H9 (cell line): Measurements from ENCODE around the gene ANKRD39. TPM values are rescaled to one million over a fixed set of nuclear protein-coding genes. Genes with fewer than 3 reads are reported as not detected.

ENCODE experiments used
- DNase-seq: peaks from one replicate; pipeline ENCODE4 v3.0.0-alpha.2; 2017
- H2AFZ ChIP-seq: one replicate; pipeline ENCODE4 v1.6.1; 2013; ENCODE audit warnings: mild to moderate bottlenecking, low read length, control low read depth, moderate library complexity
- H2AK5ac ChIP-seq: 2 replicates; pipeline ENCODE4 v1.6.1; 2013; ENCODE audit warnings: low read length, control low read depth, mixed read lengths; ENCODE audit not compliant: insufficient read length
- H2BK120ac ChIP-seq: one replicate; pipeline ENCODE4 v1.6.1; 2013; ENCODE audit warnings: low read depth, mild to moderate bottlenecking, low read length, control low read depth, inconsistent platforms; ENCODE audit not compliant: poor library complexity, severe bottlenecking
- H2BK12ac ChIP-seq: 2 replicates; pipeline ENCODE4 v1.6.1; 2013; ENCODE audit warnings: low read length, control low read depth, mixed read lengths, low read depth; ENCODE audit not compliant: insufficient read length
- H2BK15ac ChIP-seq: 2 replicates; pipeline ENCODE4 v1.6.1; 2013; ENCODE audit warnings: low read depth, low read length, control low read depth
- H2BK20ac ChIP-seq: one replicate; pipeline ENCODE4 v1.6.1; 2013; ENCODE audit warnings: low read depth, mild to moderate bottlenecking, low read length, control low read depth, inconsistent platforms; ENCODE audit not compliant: poor library complexity, severe bottlenecking
- H2BK5ac ChIP-seq: 2 replicates; pipeline ENCODE4 v1.6.1; 2013; ENCODE audit warnings: low read length, control low read depth, mixed read lengths; ENCODE audit not compliant: insufficient read length
- H3K14ac ChIP-seq: 2 replicates; pipeline ENCODE4 v1.6.1; 2013; ENCODE audit warnings: low read length, control low read depth; ENCODE audit not compliant: insufficient read depth
- H3K18ac ChIP-seq: 2 replicates; pipeline ENCODE4 v1.6.1; 2013; ENCODE audit warnings: low read depth, mild to moderate bottlenecking, mixed read lengths, low read length, control low read depth; ENCODE audit not compliant: insufficient read length
- H3K23ac ChIP-seq: 2 replicates; pipeline ENCODE4 v1.6.1; 2013; ENCODE audit warnings: low read length, control low read depth, mixed read lengths, low read depth; ENCODE audit not compliant: insufficient read length
- H3K23me2 ChIP-seq: 2 replicates; pipeline ENCODE4 v1.6.1; 2013; ENCODE audit warnings: low read depth, mild to moderate bottlenecking, mixed read lengths, low read length, control low read depth; ENCODE audit not compliant: insufficient read length, poor library complexity, severe bottlenecking
- H3K27ac ChIP-seq: 2 replicates; pipeline ENCODE4 v1.5.1; 2013; ENCODE audit warnings: low read length, control low read depth, mixed read lengths, low read depth; ENCODE audit not compliant: insufficient read length
- H3K27me3 ChIP-seq: 2 replicates; pipeline ENCODE4 v1.6.1; 2013; ENCODE audit warnings: low read length, control low read depth, inconsistent platforms; ENCODE audit not compliant: insufficient read depth
- H3K4ac ChIP-seq: 2 replicates; pipeline ENCODE4 v1.6.1; 2013; ENCODE audit warnings: low read depth, mild to moderate bottlenecking, control low read depth, inconsistent platforms, low read length, moderate library complexity
- H3K4me1 ChIP-seq: 2 replicates; pipeline ENCODE4 v1.6.1; 2013; ENCODE audit warnings: low read length, control low read depth, inconsistent platforms; ENCODE audit not compliant: insufficient read depth
- H3K4me2 ChIP-seq: 2 replicates; pipeline ENCODE4 v1.6.1; 2013; ENCODE audit warnings: low read length, control low read depth, mixed read lengths; ENCODE audit not compliant: insufficient read length, insufficient read depth
- H3K56ac ChIP-seq: 2 replicates; pipeline ENCODE4 v1.6.1; 2013; ENCODE audit warnings: low read depth, mild to moderate bottlenecking, mixed read lengths, low read length, control low read depth; ENCODE audit not compliant: insufficient read length
- H3K79me1 ChIP-seq: 2 replicates; pipeline ENCODE4 v1.6.1; 2013; ENCODE audit warnings: low read depth, mild to moderate bottlenecking, moderate library complexity, low read length, control low read depth, inconsistent platforms; ENCODE audit not compliant: insufficient read depth, poor library complexity, severe bottlenecking
- H3K79me2 ChIP-seq: 2 replicates; pipeline ENCODE4 v1.6.1; 2013; ENCODE audit warnings: low read length, control low read depth, inconsistent platforms; ENCODE audit not compliant: insufficient read depth
- H3K9ac ChIP-seq: 2 replicates; pipeline ENCODE4 v1.6.1; 2013; ENCODE audit warnings: low read length, control low read depth, mixed read lengths; ENCODE audit not compliant: insufficient read length; ENCODE audit errors: extremely low read depth
- H3K9me3 ChIP-seq: one replicate; pipeline ENCODE4 v1.6.1; 2013; ENCODE audit warnings: low read depth, low read length, inconsistent platforms; ENCODE audit not compliant: control insufficient read depth
- H3T11ph ChIP-seq: one replicate; pipeline ENCODE4 v1.6.1; 2013; ENCODE audit warnings: mild to moderate bottlenecking, low read length, control low read depth, inconsistent platforms
- H4K20me1 ChIP-seq: one replicate; pipeline ENCODE4 v1.6.1; 2013; ENCODE audit not compliant: control insufficient read depth, insufficient read length, insufficient read depth
- H4K5ac ChIP-seq: 2 replicates; pipeline ENCODE4 v1.6.1; 2013; ENCODE audit warnings: low read depth, mild to moderate bottlenecking, mixed read lengths, low read length, control low read depth; ENCODE audit not compliant: insufficient read length
- H4K8ac ChIP-seq: replicated peaks from 2 replicates; pipeline ENCODE4 v1.6.1; 2013; ENCODE audit warnings: low read length, control low read depth, mixed read lengths, low read depth; ENCODE audit not compliant: insufficient read length
- H4K91ac ChIP-seq: 2 replicates; pipeline ENCODE4 v1.6.1; 2013; ENCODE audit warnings: low read depth, mild to moderate bottlenecking, moderate library complexity, mixed read lengths, low read length, control low read depth; ENCODE audit not compliant: insufficient read length
- H3K27ac Mint-ChIP-seq, 3 experiments: 2 replicates in 2 of 3; 3 replicates in 1 of 3; pipeline ENCODE4 v1.8.0; 2020 to 2021; ENCODE audit warnings: mixed read lengths in 3 of 3, mild to moderate bottlenecking in 1 of 3, moderate library complexity in 1 of 3
- H3K27me3 Mint-ChIP-seq: 2 replicates; pipeline ENCODE4 v1.8.0; 2021; ENCODE audit warnings: low read depth, mild to moderate bottlenecking, moderate library complexity, mixed read lengths
- H3K36me3 Mint-ChIP-seq, 3 experiments: 2 replicates in 2 of 3; 3 replicates in 1 of 3; pipeline ENCODE4 v1.8.0; 2020 to 2021; ENCODE audit warnings: low read depth in 3 of 3, mixed read lengths in 3 of 3; ENCODE audit not compliant: insufficient read depth in 1 of 3
- H3K4me1 Mint-ChIP-seq, 2 experiments: 2 replicates each; pipeline ENCODE4 v1.8.0; 2020; ENCODE audit warnings: mixed read lengths in 2 of 2
- H3K4me3 Mint-ChIP-seq, 2 experiments: 2 replicates in 1 of 2; 3 replicates in 1 of 2; pipeline ENCODE4 v1.8.0; 2020 to 2021; ENCODE audit warnings: mild to moderate bottlenecking in 2 of 2, mixed read lengths in 2 of 2, moderate library complexity in 1 of 2
- H3K9me3 Mint-ChIP-seq, 2 experiments: 2 replicates in 1 of 2; 3 replicates in 1 of 2; pipeline ENCODE4 v1.8.0; 2020; ENCODE audit warnings: mild to moderate bottlenecking in 2 of 2, mixed read lengths in 2 of 2, moderate library complexity in 1 of 2
- WGBS: extraction: QIAGEN DNeasy Blood & Tissue Kit; methylation state at CpG from one replicate; pipeline ENCODE4 v1.1.7; 2013; ENCODE audit warnings: missing lambda C conversion rate, low lambda C conversion rate, mixed read lengths; ENCODE audit not compliant: insufficient read length; ENCODE audit errors: extremely low coverage; 5-methylcytosine and 5-hydroxymethylcytosine counted together
- total RNA-seq: library from RNA; stranded (reverse); gene quantifications from 2 replicates; pipeline ENCODE4 v1.2.1, GENCODE V29; 2021
- TF ChIP-seq, protein P1 (sequence below): fragments of 200-600 bp; sonication (generic); conservative IDR thresholded peaks from 3 replicates; pipeline ENCODE4 v1.8.0; 2021; ENCODE audit warnings: antibody characterized with exemption, mild to moderate bottlenecking

Gene ANKRD39
- total RNA-seq, 1 experiment from 2014 or later = 13.0 TPM

DNA sequence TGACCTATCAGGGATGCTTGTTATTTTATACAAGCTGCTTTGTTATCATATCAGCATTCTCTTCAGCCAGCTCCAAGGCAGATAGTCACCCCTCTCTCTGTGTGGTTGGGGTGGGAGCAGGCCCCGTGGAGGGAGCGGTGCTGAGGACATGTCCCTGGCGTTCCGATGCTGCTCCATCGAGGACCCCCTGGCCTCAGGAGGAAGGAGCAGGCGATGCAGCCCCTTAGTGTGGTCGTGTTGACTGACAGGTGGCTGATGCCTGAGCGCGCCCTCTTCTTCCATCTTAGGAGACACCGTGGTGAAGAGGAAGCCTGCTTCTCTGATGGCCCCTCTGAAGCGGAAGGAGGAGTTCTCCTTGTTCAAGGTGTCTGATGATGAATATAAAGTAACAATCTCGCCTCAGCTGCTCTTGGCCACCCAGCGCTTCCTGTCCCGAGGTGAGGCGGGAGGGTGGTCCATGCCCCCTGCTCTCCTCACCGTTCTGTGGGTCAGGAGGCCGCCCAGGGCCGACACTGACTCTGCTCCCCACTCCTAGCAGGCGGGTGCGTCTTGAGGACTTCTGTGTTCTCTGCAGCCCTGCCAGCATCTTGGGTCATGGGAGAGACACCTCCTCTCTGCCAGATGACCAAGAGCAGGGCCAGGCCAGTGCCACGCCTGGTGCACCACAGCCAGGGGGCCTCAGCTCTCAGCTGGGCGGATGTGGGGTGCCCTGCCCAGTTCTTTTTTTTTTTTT lies 31.1 kb downstream of the ANKRD39 start:
- Histone ChIP-seq H3K27me3 (no peaks in the 10 kb centered on the region), H3T11ph (no peak overlapping the region), H3K23ac (no peak overlapping the region), H3K27ac (no peak overlapping the region), H2BK12ac (no peak overlapping the region), H2BK120ac (no peak overlapping the region), H4K5ac (no peak overlapping the region), H3K4ac (no peak overlapping the region), H2BK5ac (no peak overlapping the region), H3K14ac (no peak overlapping the region), H4K8ac (no peak overlapping the region), H2AK5ac (no peak overlapping the region), H4K91ac (no peak overlapping the region), H3K79me2 (peaks cover 3% of the 10 kb centered on the region; the same call in 1 of the 2 replicates), H3K79me1 (peaks cover 4% of the 10 kb centered on the region), H2BK15ac (no peak overlapping the region), H2BK20ac (no peak overlapping the region), H3K23me2 (no peaks in the 10 kb centered on the region), H2AFZ (no peak overlapping the region), H3K4me2 (no peak overlapping the region), H3K18ac (no peak overlapping the region), H3K4me1 (no peaks in the 10 kb centered on the region), H3K9me3 (no peaks in the 10 kb centered on the region), H3K9ac (no peak overlapping the region), H4K20me1 (no peaks in the 10 kb centered on the region), H3K56ac (no peak overlapping the region)
- Mint-ChIP-seq H3K27me3 (no peaks in the 10 kb centered on the region), H3K4me1 (peaks cover 1 to 2% of the 10 kb centered on the region in 2 experiments), H3K9me3 (no peaks in the 10 kb centered on the region), H3K36me3 (peaks cover 32 to 80% (median 67%) of the 10 kb centered on the region in 3 experiments), H3K4me3 (no peak overlapping the region), H3K27ac (no peak overlapping the region)
- no peak for DNase-seq
- TF ChIP-seq, protein P1, sequence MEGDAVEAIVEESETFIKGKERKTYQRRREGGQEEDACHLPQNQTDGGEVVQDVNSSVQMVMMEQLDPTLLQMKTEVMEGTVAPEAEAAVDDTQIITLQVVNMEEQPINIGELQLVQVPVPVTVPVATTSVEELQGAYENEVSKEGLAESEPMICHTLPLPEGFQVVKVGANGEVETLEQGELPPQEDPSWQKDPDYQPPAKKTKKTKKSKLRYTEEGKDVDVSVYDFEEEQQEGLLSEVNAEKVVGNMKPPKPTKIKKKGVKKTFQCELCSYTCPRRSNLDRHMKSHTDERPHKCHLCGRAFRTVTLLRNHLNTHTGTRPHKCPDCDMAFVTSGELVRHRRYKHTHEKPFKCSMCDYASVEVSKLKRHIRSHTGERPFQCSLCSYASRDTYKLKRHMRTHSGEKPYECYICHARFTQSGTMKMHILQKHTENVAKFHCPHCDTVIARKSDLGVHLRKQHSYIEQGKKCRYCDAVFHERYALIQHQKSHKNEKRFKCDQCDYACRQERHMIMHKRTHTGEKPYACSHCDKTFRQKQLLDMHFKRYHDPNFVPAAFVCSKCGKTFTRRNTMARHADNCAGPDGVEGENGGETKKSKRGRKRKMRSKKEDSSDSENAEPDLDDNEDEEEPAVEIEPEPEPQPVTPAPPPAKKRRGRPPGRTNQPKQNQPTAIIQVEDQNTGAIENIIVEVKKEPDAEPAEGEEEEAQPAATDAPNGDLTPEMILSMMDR = no peak
- no CpG with 5 or more reads among the region's 22 CpGs for WGBS
